H1 (cell line): ENCODE results near the gene ARID1B. TPM values are rescaled to one million over a fixed set of nuclear protein-coding genes. Genes with fewer than 3 reads are reported as not detected.

Source experiments
- CTCF ChIA-PET: fragments of 300-600 bp; sonication (Branson Sonifier 250); formaldehyde crosslinking; loops from one replicate; lab custom pipeline; 2021; ENCODE audit not compliant: partially characterized antibody; lab: Charles Lee
- POLR2A ChIA-PET: fragments of 300-600 bp; sonication (Branson Sonifier 250); formaldehyde crosslinking; loops from one replicate; lab custom pipeline; 2021; ENCODE audit warnings: inconsistent platforms; ENCODE audit not compliant: partially characterized antibody; lab: Charles Lee
- DNase-seq, 2 experiments: peaks; one replicate each; pipeline versions ENCODE4 v3.0.0 to v3.0.0-alpha.2; 2010 to 2022; ENCODE audit warnings: low spot score in 2 of 2, low read depth in 1 of 2, mixed read lengths in 1 of 2
- FAIRE-seq: peaks from 2 replicates; lab custom pipeline; 2011; peaks lifted over from hg19 to GRCh38; lab: Jason Lieb, UNC
- H2AFZ ChIP-seq: 2 replicates; pipeline ENCODE4 v1.8.1; 2012; ENCODE audit warnings: low read length, inconsistent platforms
- H2AK5ac ChIP-seq: 2 replicates; pipeline ENCODE4 v1.6.1; 2013; ENCODE audit warnings: low read depth, low read length
- H2BK120ac ChIP-seq: replicated peaks from 2 replicates; pipeline ENCODE3; 2013; ENCODE audit warnings: low read depth, low read length, inconsistent platforms
- H2BK12ac ChIP-seq: 2 replicates; pipeline ENCODE4 v1.6.1; 2013; ENCODE audit warnings: low read depth, low read length
- H2BK15ac ChIP-seq: 2 replicates; pipeline ENCODE4 v1.6.1; 2013; ENCODE audit warnings: low read length
- H2BK20ac ChIP-seq: 2 replicates; pipeline ENCODE4 v1.6.1; 2013; ENCODE audit warnings: low read length
- H2BK5ac ChIP-seq: 2 replicates; pipeline ENCODE4 v1.6.1; 2013; ENCODE audit warnings: low read depth, low read length
- H3K14ac ChIP-seq: 2 replicates; pipeline ENCODE4 v1.6.1; 2013; ENCODE audit warnings: inconsistent platforms; ENCODE audit not compliant: insufficient read length
- H3K18ac ChIP-seq: 2 replicates; pipeline ENCODE4 v1.6.1; 2013; ENCODE audit warnings: low read length; ENCODE audit errors: extremely low read depth
- H3K23ac ChIP-seq: 2 replicates; pipeline ENCODE4 v1.6.1; 2013; ENCODE audit warnings: inconsistent platforms; ENCODE audit not compliant: insufficient read length
- H3K23me2 ChIP-seq: 2 replicates; pipeline ENCODE4 v1.6.1; 2013; ENCODE audit warnings: low read depth, low read length
- H3K27ac ChIP-seq: 2 replicates; pipeline ENCODE4 v1.6.1; 2011; ENCODE audit warnings: low read depth, low read length, inconsistent platforms
- H3K27me3 ChIP-seq, 4 experiments: replicated peaks in 1 of 4; 1 replicate in 1 of 4; 2 replicates in 3 of 4; pipeline versions ENCODE4 v1.6.1 to v1.8.1; 2011 to 2013; ENCODE audit warnings: low read length in 3 of 4, mild to moderate bottlenecking in 3 of 4, inconsistent platforms in 2 of 4, mixed read lengths in 2 of 4, moderate library complexity in 1 of 4; ENCODE audit not compliant: control insufficient read depth in 3 of 4, insufficient read depth in 3 of 4; ENCODE audit errors: extremely low read depth in 1 of 4
- H3K36me3 ChIP-seq, 4 experiments: 2 replicates each; pipeline versions ENCODE4 v1.6.1 to v1.8.1; 2011 to 2013; ENCODE audit warnings: mild to moderate bottlenecking in 4 of 4, low read length in 3 of 4, moderate library complexity in 2 of 4, control low read depth in 1 of 4, inconsistent platforms in 1 of 4; ENCODE audit not compliant: insufficient read depth in 4 of 4, control insufficient read depth in 2 of 4
- H3K4ac ChIP-seq: replicated peaks from 2 replicates; pipeline ENCODE3; 2013; ENCODE audit warnings: low read length, low read depth, mixed read lengths, inconsistent platforms; ENCODE audit not compliant: insufficient read length
- H3K4me1 ChIP-seq, 4 experiments: replicated peaks in 1 of 4; 1 replicate in 1 of 4; 2 replicates in 3 of 4; pipeline versions ENCODE4 v1.6.1 to v1.8.1; 2011 to 2013; ENCODE audit warnings: low read length in 3 of 4, inconsistent platforms in 2 of 4, mixed read lengths in 1 of 4; ENCODE audit not compliant: insufficient read depth in 4 of 4, control insufficient read depth in 3 of 4
- H3K4me2 ChIP-seq, 2 experiments: 2 replicates each; pipeline versions ENCODE4 v1.6.1 to v1.8.1; 2011 to 2013; ENCODE audit warnings: low read depth in 2 of 2, low read length in 2 of 2, control low read depth in 1 of 2, inconsistent platforms in 1 of 2, mild to moderate bottlenecking in 1 of 2; ENCODE audit not compliant: insufficient read depth in 1 of 2
- H3K4me3 ChIP-seq, 4 experiments: fragments of 200-600, 300-600 bp in 1 of 4; sonication (generic), shearing (Covaris generic), sonication (Bioruptor Twin) in 1 of 4; 2 replicates each; pipeline versions ENCODE4 v1.5.1 to v1.8.1; 2011 to 2016; ENCODE audit warnings: low read length in 4 of 4, low read depth in 3 of 4, control low read depth in 2 of 4, inconsistent platforms in 2 of 4, mild to moderate bottlenecking in 2 of 4, mixed read lengths in 1 of 4, moderate library complexity in 1 of 4; ENCODE audit not compliant: insufficient read depth in 2 of 4; ENCODE audit errors: extremely low read depth in 1 of 4
- H3K56ac ChIP-seq: replicated peaks from 2 replicates; pipeline ENCODE3; 2013; ENCODE audit warnings: low read depth, mild to moderate bottlenecking, mixed read lengths, low read length, inconsistent platforms; ENCODE audit not compliant: insufficient read length
- H3K79me1 ChIP-seq: 2 replicates; pipeline ENCODE4 v1.6.1; 2013; ENCODE audit warnings: low read depth, low read length, control low read depth
- H3K79me2 ChIP-seq, 2 experiments: 2 replicates each; pipeline versions ENCODE4 v1.6.1 to v1.8.1; 2012 to 2013; ENCODE audit warnings: low read length in 2 of 2, mild to moderate bottlenecking in 2 of 2, inconsistent platforms in 1 of 2; ENCODE audit not compliant: insufficient read depth in 2 of 2, control insufficient read depth in 1 of 2
- H3K9ac ChIP-seq, 4 experiments: replicated peaks in 1 of 4; 1 replicate in 1 of 4; 2 replicates in 3 of 4; pipeline versions ENCODE4 v1.6.1 to v1.8.1; 2011 to 2013; ENCODE audit warnings: low read depth in 3 of 4, low read length in 3 of 4, control low read depth in 2 of 4, mild to moderate bottlenecking in 2 of 4, moderate library complexity in 2 of 4, inconsistent platforms in 1 of 4; ENCODE audit errors: extremely low read depth in 1 of 4
- H3K9me3 ChIP-seq, 2 experiments: 2 replicates each; pipeline versions ENCODE4 v1.6.1 to v1.8.1; 2012 to 2013; ENCODE audit warnings: mild to moderate bottlenecking in 2 of 2, moderate library complexity in 2 of 2, control low read depth in 1 of 2, inconsistent platforms in 1 of 2, low read depth in 1 of 2, low read length in 1 of 2, mixed read lengths in 1 of 2; ENCODE audit not compliant: insufficient read depth in 2 of 2
- H4K20me1 ChIP-seq, 2 experiments: replicated peaks in 1 of 2; 2 replicates each; pipeline versions ENCODE3 to v1.8.1; 2011 to 2013; ENCODE audit warnings: inconsistent platforms in 2 of 2, low read length in 2 of 2, mild to moderate bottlenecking in 1 of 2; ENCODE audit not compliant: insufficient read depth in 2 of 2, control insufficient read depth in 1 of 2
- H4K5ac ChIP-seq: 2 replicates; pipeline ENCODE4 v1.6.1; 2013; ENCODE audit warnings: low read length, low read depth, mixed read lengths, inconsistent platforms; ENCODE audit not compliant: insufficient read length
- H4K8ac ChIP-seq: 2 replicates; pipeline ENCODE4 v1.8.0; 2013; ENCODE audit warnings: mild to moderate bottlenecking, moderate library complexity, low read length, inconsistent platforms; ENCODE audit not compliant: insufficient read depth; ENCODE audit errors: extremely low read depth
- H4K91ac ChIP-seq: replicated peaks from 2 replicates; pipeline ENCODE3; 2013; ENCODE audit warnings: low read length, mixed read lengths, inconsistent platforms; ENCODE audit not compliant: insufficient read length
- CTBP2 ChIP-seq: IDR thresholded peaks from 2 replicates; pipeline ENCODE4 v1.7.0; 2011; ENCODE audit warnings: borderline replicate concordance, mild to moderate bottlenecking, moderate library complexity, mixed read lengths, low read length; ENCODE audit not compliant: insufficient read depth, insufficient read length
- HDAC2 ChIP-seq, 2 experiments: fragments of 300-600 bp in 1 of 2; sonication (generic) in 1 of 2; IDR thresholded peaks; 2 replicates each; pipeline ENCODE4 v1.6.1; 2011 to 2012; ENCODE audit warnings: low read depth in 2 of 2, low read length in 2 of 2, mild to moderate bottlenecking in 2 of 2, moderate library complexity in 2 of 2, borderline replicate concordance in 1 of 2, inconsistent platforms in 1 of 2
- KDM5A ChIP-seq: fragments of 200-600 bp; IDR thresholded peaks from 2 replicates; pipeline ENCODE4 v1.7.1; 2012; ENCODE audit warnings: mild to moderate bottlenecking, low read length, inconsistent platforms, mixed read lengths
- POLR2A ChIP-seq, 2 experiments: IDR thresholded peaks; 1 replicate in 1 of 2; 2 replicates in 1 of 2; pipeline ENCODE4 v1.6.1; 2011; ENCODE audit warnings: low read depth in 2 of 2, low read length in 2 of 2, mild to moderate bottlenecking in 2 of 2; ENCODE audit errors: control extremely low read depth in 1 of 2
- SIN3A ChIP-seq, 2 experiments: IDR thresholded peaks in 1 of 2; conservative IDR thresholded peaks in 1 of 2; 2 replicates each; pipeline ENCODE4 v1.6.1; 2011 to 2012; ENCODE audit warnings: low read length in 2 of 2, improper control_type of control experiment in 1 of 2, low read depth in 1 of 2, mild to moderate bottlenecking in 1 of 2
- TBP ChIP-seq: IDR thresholded peaks from 2 replicates; pipeline ENCODE4 v1.6.1; 2011; ENCODE audit warnings: low read depth, low read length, improper control_type of control experiment
- TCF12 ChIP-seq: IDR thresholded peaks from 2 replicates; pipeline ENCODE4 v1.6.1; 2011; ENCODE audit warnings: low read depth, mild to moderate bottlenecking, low read length
- WGBS, 2 experiments: shearing (Covaris generic) in 1 of 2; methylation state at CpG; one replicate each; pipeline versions ENCODE4 v1.1.6 to v1.1.7; 2013 to 2015; ENCODE audit warnings: low lambda C conversion rate in 2 of 2, mixed read lengths in 2 of 2, inconsistent platforms in 1 of 2, low coverage in 1 of 2, missing lambda C conversion rate in 1 of 2; ENCODE audit not compliant: insufficient replicate concordance in 2 of 2, insufficient coverage in 1 of 2, insufficient read length in 1 of 2; ENCODE audit errors: extremely low coverage in 1 of 2, missing lambda C conversion rate in 1 of 2; 5-methylcytosine and 5-hydroxymethylcytosine counted together
- polyA plus RNA-seq, 7 experiments: library from polyadenylated mRNA; depleted of rRNA in 3 of 7; stranded (reverse) in 5 of 7; unstranded in 2 of 7; fragments of >200 nt in 5 of 7; fragments of 200-250 nt in 2 of 7; gene quantifications; 1 replicate in 5 of 7; 2 replicates in 1 of 7; 4 replicates in 1 of 7; pipeline versions ENCODE4 v1.2.1 to v1.2.3, GENCODE V29; 2011 to 2013; ENCODE audit warnings: missing spikeins in 2 of 7, mixed read lengths in 2 of 7
- total RNA-seq: library from RNA; stranded (reverse); fragmentation: NEBNext Ultra II Directional; extraction: Animal tissue kit (Norgen Biotek cat#: 25700); gene quantifications from 2 replicates; pipeline ENCODE4 v1.2.1, GENCODE V29; 2021
- TF ChIP-seq, protein P1 (sequence below), 3 experiments: IDR thresholded peaks; 1 replicate in 2 of 3; 2 replicates in 1 of 3; pipeline versions ENCODE4 v1.5.1 to v1.6.1; 2011; ENCODE audit warnings: low read length in 3 of 3, mild to moderate bottlenecking in 3 of 3, inconsistent platforms in 2 of 3, low read depth in 1 of 3, moderate library complexity in 1 of 3; ENCODE audit not compliant: insufficient read depth in 1 of 3; ENCODE audit errors: control extremely low read depth in 1 of 3
- TF ChIP-seq, protein P2 (sequence below): IDR thresholded peaks from 2 replicates; pipeline ENCODE4 v1.6.1; 2012; ENCODE audit warnings: inconsistent platforms
- TF ChIP-seq, protein P3 (sequence below): IDR thresholded peaks from 2 replicates; pipeline ENCODE4 v1.6.1; 2011; ENCODE audit warnings: low read depth, mild to moderate bottlenecking, low read length; ENCODE audit not compliant: insufficient read depth

Gene ARID1B
- total and polyA plus RNA-seq, 2 of the 8 experiments (the other 6 are each of a cell fraction or from before 2014, with no cell fraction given): 24.3 to 70.3 TPM

- Histone ChIP-seq H2AFZ (no peak overlapping the region), H4K91ac (no peak overlapping the region), H3K18ac (no peak overlapping the region), H3K4me2 (no peak overlapping the region), H3K14ac (no peak overlapping the region), H3K4me1 (no peaks in the 10 kb centered on the region), H4K20me1 (no peaks in the 10 kb centered on the region), H3K4me3 (no peak overlapping the region), H3K4ac (no peak overlapping the region), H3K23me2 (no peaks in the 10 kb centered on the region), H3K27ac (no peak overlapping the region), H3K79me1 (no peaks in the 10 kb centered on the region), H2BK20ac (no peak overlapping the region), H4K8ac (no peak overlapping the region), H2BK120ac (no peak overlapping the region), H2BK5ac (no peak overlapping the region), H4K5ac (no peak overlapping the region), H3K23ac (no peak overlapping the region), H3K36me3 (no peaks in the 10 kb centered on the region), H3K27me3 (no peaks in the 10 kb centered on the region; a peak in 1 of 7 replicates), H2BK12ac (no peak overlapping the region), H2BK15ac (no peak overlapping the region), H3K56ac (no peak overlapping the region), H3K9ac (no peak overlapping the region), H3K9me3 (no peaks in the 10 kb centered on the region; a peak in 1 of 4 replicates), H3K79me2 (no peaks in the 10 kb centered on the region), H2AK5ac (no peak overlapping the region)
- POLR2A ChIA-PET: no interaction called here
- no peak for DNase-seq
- CTCF ChIA-PET: interaction anchor here (0.9 to 2.5 kb wide), 6 partner anchors 11 to 21 kb away, joined by 3 to 14 read pairs (median 3); no protein-coding TSS in a partner anchor
- WGBS, 2 experiments: 82% methylated on average over 7 of the region's 7 CpGs; no CpG with 5 or more reads in 1 of the 2 experiments
- no peak for FAIRE-seq
- no peak for TF ChIP-seq CTBP2
- no peak for TF ChIP-seq KDM5A
- TF ChIP-seq, protein P1, sequence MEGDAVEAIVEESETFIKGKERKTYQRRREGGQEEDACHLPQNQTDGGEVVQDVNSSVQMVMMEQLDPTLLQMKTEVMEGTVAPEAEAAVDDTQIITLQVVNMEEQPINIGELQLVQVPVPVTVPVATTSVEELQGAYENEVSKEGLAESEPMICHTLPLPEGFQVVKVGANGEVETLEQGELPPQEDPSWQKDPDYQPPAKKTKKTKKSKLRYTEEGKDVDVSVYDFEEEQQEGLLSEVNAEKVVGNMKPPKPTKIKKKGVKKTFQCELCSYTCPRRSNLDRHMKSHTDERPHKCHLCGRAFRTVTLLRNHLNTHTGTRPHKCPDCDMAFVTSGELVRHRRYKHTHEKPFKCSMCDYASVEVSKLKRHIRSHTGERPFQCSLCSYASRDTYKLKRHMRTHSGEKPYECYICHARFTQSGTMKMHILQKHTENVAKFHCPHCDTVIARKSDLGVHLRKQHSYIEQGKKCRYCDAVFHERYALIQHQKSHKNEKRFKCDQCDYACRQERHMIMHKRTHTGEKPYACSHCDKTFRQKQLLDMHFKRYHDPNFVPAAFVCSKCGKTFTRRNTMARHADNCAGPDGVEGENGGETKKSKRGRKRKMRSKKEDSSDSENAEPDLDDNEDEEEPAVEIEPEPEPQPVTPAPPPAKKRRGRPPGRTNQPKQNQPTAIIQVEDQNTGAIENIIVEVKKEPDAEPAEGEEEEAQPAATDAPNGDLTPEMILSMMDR (IDR thresholded peaks at IDR 0.05; ENCODE audit: control extremely low read depth in 1 of 3, insufficient read depth in 1 of 3, low read depth in 1 of 3, low read length in 3 of 3): no peak
- no peak for TF ChIP-seq SIN3A (conservative IDR thresholded peaks at IDR 0.05 in 1 of 2, IDR thresholded peaks at IDR 0.05 in 1 of 2; ENCODE audit: low read depth in 1 of 2, low read length in 2 of 2)
- no peak for TF ChIP-seq POLR2A (IDR thresholded peaks at IDR 0.05; ENCODE audit: control extremely low read depth in 1 of 2, low read depth in 2 of 2, low read length in 2 of 2)
- TF ChIP-seq, protein P2, sequence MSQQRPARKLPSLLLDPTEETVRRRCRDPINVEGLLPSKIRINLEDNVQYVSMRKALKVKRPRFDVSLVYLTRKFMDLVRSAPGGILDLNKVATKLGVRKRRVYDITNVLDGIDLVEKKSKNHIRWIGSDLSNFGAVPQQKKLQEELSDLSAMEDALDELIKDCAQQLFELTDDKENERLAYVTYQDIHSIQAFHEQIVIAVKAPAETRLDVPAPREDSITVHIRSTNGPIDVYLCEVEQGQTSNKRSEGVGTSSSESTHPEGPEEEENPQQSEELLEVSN: no peak
- no peak for TF ChIP-seq HDAC2 (IDR thresholded peaks at IDR 0.05; ENCODE audit: borderline replicate concordance in 1 of 2, low read depth in 2 of 2, low read length in 2 of 2)
- TF ChIP-seq, protein P3, sequence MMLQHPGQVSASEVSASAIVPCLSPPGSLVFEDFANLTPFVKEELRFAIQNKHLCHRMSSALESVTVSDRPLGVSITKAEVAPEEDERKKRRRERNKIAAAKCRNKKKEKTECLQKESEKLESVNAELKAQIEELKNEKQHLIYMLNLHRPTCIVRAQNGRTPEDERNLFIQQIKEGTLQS: no peak
- TF ChIP-seq TCF12: no peak
- TF ChIP-seq TBP: no peak
Measured at GRCh38 chr6:157253017-157253416, 475.8 kb downstream of the ARID1B start.
